CD14-positive monocyte (primary cell): ENCODE measurements around the gene TNPO3. TPM values are rescaled to one million over a fixed set of nuclear protein-coding genes. Genes with fewer than 3 reads are reported as not detected.

Experiments used
- DNase-seq, 3 donors: peaks; one replicate each; pipeline ENCODE4 v3.0.0-alpha.2; 2011 to 2022
- H2AFZ ChIP-seq: 2 replicates; pipeline ENCODE4 v1.6.0; 2012; ENCODE audit warnings: mild to moderate bottlenecking, low read depth, low read length, inconsistent platforms; ENCODE audit not compliant: insufficient read depth, poor library complexity, severe bottlenecking
- H3K27ac ChIP-seq, 2 donors: 1 replicate in 1 of 2; 2 replicates in 1 of 2; pipeline ENCODE4 v1.5.1; 2012 to 2013; ENCODE audit warnings: low read length in 2 of 2, control low read depth in 1 of 2, inconsistent platforms in 1 of 2, low read depth in 1 of 2, mild to moderate bottlenecking in 1 of 2
- H3K27me3 ChIP-seq, 2 donors: one replicate each; pipeline versions ENCODE4 v1.6.0 to v1.6.1; 2011 to 2013; ENCODE audit warnings: low read length in 2 of 2; ENCODE audit not compliant: control insufficient read depth in 2 of 2, insufficient read depth in 2 of 2
- H3K36me3 ChIP-seq, 2 donors: replicated peaks in 1 of 2; 1 replicate in 1 of 2; 2 replicates in 1 of 2; pipeline versions ENCODE4 v1.5.1 to v1.6.1; 2012 to 2013; ENCODE audit warnings: low read length in 2 of 2, control low read depth in 1 of 2, inconsistent platforms in 1 of 2, mild to moderate bottlenecking in 1 of 2; ENCODE audit not compliant: insufficient read depth in 2 of 2, control insufficient read depth in 1 of 2
- H3K4me1 ChIP-seq, 2 donors: 1 replicate in 1 of 2; 2 replicates in 1 of 2; pipeline versions ENCODE4 v1.5.1 to v1.6.1; 2012 to 2013; ENCODE audit warnings: low read length in 2 of 2, control low read depth in 1 of 2, inconsistent platforms in 1 of 2, mild to moderate bottlenecking in 1 of 2, moderate library complexity in 1 of 2; ENCODE audit not compliant: insufficient read depth in 2 of 2, control insufficient read depth in 1 of 2
- H3K4me2 ChIP-seq: replicated peaks from 2 replicates; pipeline ENCODE3; 2012; ENCODE audit warnings: low read length, moderate library complexity, mild to moderate bottlenecking; ENCODE audit not compliant: poor library complexity, severe bottlenecking; ENCODE audit errors: extremely low read depth
- H3K4me3 ChIP-seq, 3 experiments: fragments of 200-600 bp in 1 of 3; sonication (generic) in 1 of 3; replicated peaks in 1 of 3; 1 replicate in 2 of 3; 2 replicates in 1 of 3; pipeline ENCODE4 v1.5.1; 2011 to 2013; ENCODE audit warnings: low read length in 3 of 3, mild to moderate bottlenecking in 3 of 3, control low read depth in 2 of 3, low read depth in 2 of 3, inconsistent platforms in 1 of 3, moderate library complexity in 1 of 3
- H3K79me2 ChIP-seq: 2 replicates; pipeline ENCODE4 v1.6.0; 2012; ENCODE audit warnings: mild to moderate bottlenecking, control low read depth, inconsistent platforms, low read length, moderate library complexity; ENCODE audit not compliant: insufficient read depth
- H3K9ac ChIP-seq: 2 replicates; pipeline ENCODE4 v1.6.0; 2017; ENCODE audit warnings: low read length, mild to moderate bottlenecking; ENCODE audit not compliant: insufficient read depth, poor library complexity, severe bottlenecking
- H3K9me3 ChIP-seq, 2 donors: replicated peaks in 1 of 2; 1 replicate in 1 of 2; 2 replicates in 1 of 2; pipeline versions ENCODE4 v1.5.1 to v1.6.1; 2012 to 2013; ENCODE audit warnings: low read length in 2 of 2, control low read depth in 1 of 2; ENCODE audit not compliant: control insufficient read depth in 1 of 2, insufficient read depth in 1 of 2
- H4K20me1 ChIP-seq: 2 replicates; pipeline ENCODE4 v1.6.0; 2012; ENCODE audit warnings: mild to moderate bottlenecking, low read length, control low read depth, moderate library complexity; ENCODE audit not compliant: insufficient read depth
- H3K27ac Mint-ChIP-seq, 7 donors: one replicate each; pipeline ENCODE4 v1.8.0; 2020; ENCODE audit warnings: mild to moderate bottlenecking in 7 of 7, mixed read lengths in 7 of 7, moderate library complexity in 6 of 7, inconsistent platforms in 2 of 7
- H3K27me3 Mint-ChIP-seq, 3 donors: one replicate each; pipeline ENCODE4 v1.8.0; 2021 to 2022; ENCODE audit warnings: low read depth in 3 of 3, mild to moderate bottlenecking in 3 of 3, mixed read lengths in 3 of 3, moderate library complexity in 3 of 3, inconsistent platforms in 1 of 3
- H3K36me3 Mint-ChIP-seq, 2 donors: one replicate each; pipeline ENCODE4 v1.8.0; 2020; ENCODE audit warnings: mixed read lengths in 2 of 2, inconsistent platforms in 1 of 2, mild to moderate bottlenecking in 1 of 2
- H3K4me1 Mint-ChIP-seq: one replicate; pipeline ENCODE4 v1.8.0; 2020; ENCODE audit warnings: mild to moderate bottlenecking, mixed read lengths
- H3K4me3 Mint-ChIP-seq, 2 donors: one replicate each; pipeline ENCODE4 v1.8.0; 2020; ENCODE audit warnings: mild to moderate bottlenecking in 2 of 2, mixed read lengths in 2 of 2, moderate library complexity in 1 of 2
- H3K9me3 Mint-ChIP-seq, 7 donors: one replicate each; pipeline ENCODE4 v1.8.0; 2020 to 2022; ENCODE audit warnings: mixed read lengths in 7 of 7, mild to moderate bottlenecking in 6 of 7, moderate library complexity in 6 of 7, inconsistent platforms in 2 of 7
- WGBS: methylation state at CpG from one replicate; pipeline ENCODE4 v1.1.5; 2013; ENCODE audit warnings: missing lambda C conversion rate; ENCODE audit not compliant: insufficient coverage; 5-methylcytosine and 5-hydroxymethylcytosine counted together
- intact Hi-C, 2 donors: fragments of 100-400 bp; cut with micrococcal nuclease; formaldehyde crosslinking; loops; one replicate each; pipeline versions ENCODE4 v1.15.0 to v1.15.1; 2023
- polyA plus RNA-seq, 3 donors: library from polyadenylated mRNA; depleted of rRNA in 1 of 3; unstranded in 2 of 3; stranded (reverse) in 1 of 3; fragments of 300-500 nt in 2 of 3; fragments of >200 nt in 1 of 3; fragmentation: Illumina TruSeq in 2 of 3; gene quantifications; 1 replicate in 2 of 3; 2 replicates in 1 of 3; pipeline ENCODE4 v1.2.3, GENCODE V29; 2012 to 2021
- TF ChIP-seq, protein P1 (sequence below): fragments of 200-600 bp; IDR thresholded peaks from one replicate; pipeline ENCODE4 v1.8.0; 2022; ENCODE audit warnings: antibody characterized with exemption, mild to moderate bottlenecking

TNPO3 gene
- polyA plus RNA-seq, 3 donors: 17.0 to 23.8 (median 19.7) TPM

DNA sequence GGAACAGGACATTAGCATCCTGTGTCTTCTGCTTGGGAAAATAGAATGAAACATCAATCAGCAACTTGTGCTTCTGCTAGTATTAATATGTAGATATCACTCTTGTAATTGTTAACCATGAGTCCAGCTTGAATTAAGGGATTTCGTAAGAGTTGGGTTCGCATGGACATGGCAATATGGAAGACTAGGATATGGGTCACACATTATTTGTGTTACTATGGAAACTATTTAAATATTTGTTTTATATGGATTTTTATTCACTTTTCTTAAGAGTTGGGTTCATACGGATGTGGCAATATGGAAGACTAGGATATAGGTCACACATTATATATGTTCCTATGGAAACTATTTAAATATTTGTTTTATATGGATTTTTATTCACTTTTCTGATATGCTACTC, 24.5 kb downstream of the TNPO3 start:
- no peak overlapping the region for H3K27ac ChIP-seq
- no peak overlapping the region for H3K4me3 ChIP-seq
- intact Hi-C loops: no loop called here
- no peak overlapping the region for H3K27ac Mint-ChIP-seq
- peaks cover 92% of the 10 kb centered on the region for H4K20me1 ChIP-seq
- DNase-seq: no peak
- no CpG with 5 or more reads among the region's 3 CpGs for WGBS
- peaks cover 33 to 70% of the 10 kb centered on the region in 2 donors for H3K36me3 ChIP-seq
- no peaks in the 10 kb centered on the region for H3K27me3 ChIP-seq
- no peaks in the 10 kb centered on the region for H3K9me3 ChIP-seq
- H3K9ac ChIP-seq: no peak overlapping the region
- H3K4me1 Mint-ChIP-seq: peaks cover 6% of the 10 kb centered on the region
- H3K36me3 Mint-ChIP-seq: peaks cover 49 to 65% of the 10 kb centered on the region in 2 donors
- TF ChIP-seq, protein P1, sequence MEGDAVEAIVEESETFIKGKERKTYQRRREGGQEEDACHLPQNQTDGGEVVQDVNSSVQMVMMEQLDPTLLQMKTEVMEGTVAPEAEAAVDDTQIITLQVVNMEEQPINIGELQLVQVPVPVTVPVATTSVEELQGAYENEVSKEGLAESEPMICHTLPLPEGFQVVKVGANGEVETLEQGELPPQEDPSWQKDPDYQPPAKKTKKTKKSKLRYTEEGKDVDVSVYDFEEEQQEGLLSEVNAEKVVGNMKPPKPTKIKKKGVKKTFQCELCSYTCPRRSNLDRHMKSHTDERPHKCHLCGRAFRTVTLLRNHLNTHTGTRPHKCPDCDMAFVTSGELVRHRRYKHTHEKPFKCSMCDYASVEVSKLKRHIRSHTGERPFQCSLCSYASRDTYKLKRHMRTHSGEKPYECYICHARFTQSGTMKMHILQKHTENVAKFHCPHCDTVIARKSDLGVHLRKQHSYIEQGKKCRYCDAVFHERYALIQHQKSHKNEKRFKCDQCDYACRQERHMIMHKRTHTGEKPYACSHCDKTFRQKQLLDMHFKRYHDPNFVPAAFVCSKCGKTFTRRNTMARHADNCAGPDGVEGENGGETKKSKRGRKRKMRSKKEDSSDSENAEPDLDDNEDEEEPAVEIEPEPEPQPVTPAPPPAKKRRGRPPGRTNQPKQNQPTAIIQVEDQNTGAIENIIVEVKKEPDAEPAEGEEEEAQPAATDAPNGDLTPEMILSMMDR: no peak
- H3K4me3 Mint-ChIP-seq: no peak overlapping the region
- peaks cover 99% of the 10 kb centered on the region for H3K79me2 ChIP-seq
- H2AFZ ChIP-seq: no peak overlapping the region
- H3K4me2 ChIP-seq: no peak overlapping the region
- no peaks in the 10 kb centered on the region for H3K27me3 Mint-ChIP-seq
- no peaks in the 10 kb centered on the region for H3K4me1 ChIP-seq
- H3K9me3 Mint-ChIP-seq: no peaks in the 10 kb centered on the region

DNA sequence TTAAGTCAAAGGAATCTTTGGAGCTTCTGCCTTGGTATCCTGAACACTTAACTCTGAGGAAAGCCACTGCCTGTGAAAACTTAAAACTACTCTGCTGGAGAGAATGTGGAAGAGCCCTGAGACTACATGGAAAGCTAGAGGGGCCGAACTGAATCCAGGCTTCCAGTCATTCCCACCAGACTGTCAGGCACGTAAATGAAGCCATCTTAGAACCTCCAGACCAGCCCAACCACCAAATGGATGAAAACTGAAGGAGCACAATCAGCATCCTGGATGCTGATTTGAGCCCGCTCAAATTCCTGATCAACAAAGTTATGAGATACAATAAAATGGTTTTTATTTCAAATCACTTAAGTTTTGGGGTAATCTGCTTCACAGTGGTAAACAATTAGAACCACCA, 30.8 kb downstream of the TNPO3 start:
- peaks cover 97% of the 10 kb centered on the region for H4K20me1 ChIP-seq
- H3K4me1 ChIP-seq: no peaks in the 10 kb centered on the region
- peaks cover 0 to 3% (median 0%) of the 10 kb centered on the region in 3 donors for H3K27me3 Mint-ChIP-seq
- H3K27ac Mint-ChIP-seq: peak overlapping the region in 2 of 7 donors; percentile 4
- no peak for DNase-seq
- H2AFZ ChIP-seq: no peak overlapping the region
- TF ChIP-seq, protein P1: no peak
- H3K4me3 ChIP-seq: no peak overlapping the region
- peak overlapping the region in 1 of 2 donors; percentile 6 for H3K27ac ChIP-seq
- peaks cover 5% of the 10 kb centered on the region for H3K4me1 Mint-ChIP-seq
- H3K4me3 Mint-ChIP-seq: no peak overlapping the region
- no CpG with 5 or more reads among the region's 3 CpGs for WGBS
- H3K9ac ChIP-seq: no peak overlapping the region
- peaks cover 13 to 27% of the 10 kb centered on the region in 2 donors for H3K36me3 ChIP-seq
- H3K9me3 ChIP-seq: no peaks in the 10 kb centered on the region
- no peaks in the 10 kb centered on the region for H3K27me3 ChIP-seq
- H3K9me3 Mint-ChIP-seq: peaks cover 0 to 2% (median 0%) of the 10 kb centered on the region in 7 donors
- H3K4me2 ChIP-seq: no peak overlapping the region
- H3K79me2 ChIP-seq: peaks cover 100% of the 10 kb centered on the region
- H3K36me3 Mint-ChIP-seq: peaks cover 19 to 36% of the 10 kb centered on the region in 2 donors
- intact Hi-C loops: no loop called here
